Mucosa of descending colon (tissue), 3 donors: Measurements from ENCODE around the gene ATP13A3. TPM values are rescaled to one million over a fixed set of nuclear protein-coding genes. Genes with fewer than 3 reads are reported as not detected.

ENCODE experiments used
- ATAC-seq: fragments of 200-7000 bp; cut with Tn5 transposase; one replicate; pipeline ENCODE4 v1.9.1; 2020; ENCODE audit warnings: mild to moderate bottlenecking, moderate library complexity
- DNase-seq, 3 donors: peaks; one replicate each; pipeline ENCODE4 v3.0.0-alpha.2; 2020
- H3K36me3 ChIP-seq: fragments of 200-600 bp; one replicate; pipeline ENCODE4 v1.8.0; 2021; ENCODE audit warnings: low read depth, mild to moderate bottlenecking
- H3K4me1 ChIP-seq: fragments of 200-600 bp; one replicate; pipeline ENCODE4 v1.8.0; 2021; ENCODE audit warnings: low read depth, mild to moderate bottlenecking
- H3K4me3 ChIP-seq: fragments of 200-600 bp; one replicate; pipeline ENCODE4 v1.8.0; 2021; ENCODE audit warnings: mild to moderate bottlenecking
- H3K9me3 ChIP-seq: fragments of 200-600 bp; one replicate; pipeline ENCODE4 v1.8.0; 2021; ENCODE audit warnings: mild to moderate bottlenecking
- CTCF ChIP-seq: fragments of 200-600 bp; IDR thresholded peaks from one replicate; pipeline ENCODE4 v1.8.0; 2022; ENCODE audit warnings: antibody characterized with exemption, mild to moderate bottlenecking
- intact Hi-C, 2 donors: fragments of 100-400 bp; cut with DNase I in 1 of 2; cut with micrococcal nuclease in 1 of 2; formaldehyde crosslinking; loops; one replicate each; pipeline versions ENCODE4 v1.11.0 to v1.11.1; 2022; cut with DNase I, micrococcal nuclease
- total RNA-seq, 3 donors: library from RNA; stranded (reverse); fragmentation: NEBNext Ultra II Directional in 2 of 3; extraction: Animal tissue kit (Norgen Biotek cat#: 25700) in 2 of 3; gene quantifications; one replicate each; pipeline versions ENCODE4 v1.2.1 to v1.2.4, GENCODE V29; 2021 to 2023
- donor health status: DM: no; HTN: no; CAD: no; lungs with moderate emphysema.
- donor health status: DM: no; HTN: no; CAD: no.
- donor health status: DM: no; HTN: yes; CAD: no.

The ATP13A3 gene
- total RNA-seq, 3 donors from 2014 or later = 76.2 to 96.1 (median 83.9) TPM

GRCh38 chr3:194488055-194488742, 1.4 kb upstream of the ATP13A3 start:
- H3K4me3 ChIP-seq = no peak overlapping the region
- H3K4me1 ChIP-seq = peaks cover 15% of the 10 kb centered on the region
- TF ChIP-seq CTCF = no peak
- DNase-seq (no peak), ATAC-seq (no peak)
- H3K36me3 ChIP-seq = no peaks in the 10 kb centered on the region
- intact Hi-C loops = loop anchor here in 1 of 2 donors (5.0 kb wide), 1 partner anchor 99 kb away; no protein-coding TSS in a partner anchor
- no peaks in the 10 kb centered on the region for H3K9me3 ChIP-seq

GRCh38 chr3:194487289-194488054, 670 bp upstream of the ATP13A3 start:
- ATAC-seq = peak; percentile 34
- TF ChIP-seq CTCF = no peak
- intact Hi-C loops = loop anchor here in 1 of 2 donors (5.0 kb wide), 1 partner anchor 100 kb away; no protein-coding TSS in a partner anchor

GRCh38 chr3:194485881-194486539, 792 bp downstream of the ATP13A3 start:
- no peaks in the 10 kb centered on the region for H3K9me3 ChIP-seq
- peak; percentile 49 to 77 (median 72) for DNase-seq
- ATAC-seq = peak; percentile 20
- peaks cover 21% of the 10 kb centered on the region for H3K4me1 ChIP-seq
- intact Hi-C loops = loop anchor here in 1 of 2 donors (5.0 kb wide), 1 partner anchor 101 kb away; no protein-coding TSS in a partner anchor
- no peaks in the 10 kb centered on the region for H3K36me3 ChIP-seq
- no peak for TF ChIP-seq CTCF
- H3K4me3 ChIP-seq = peak overlapping the region; percentile 56

More at GRCh38 chr3:194487289-194488054, 670 bp upstream of the ATP13A3 start:
- DNase-seq = peak; percentile 58 to 75 (median 69)
- Histone ChIP-seq H3K4me3 (no peak overlapping the region), H3K9me3 (no peaks in the 10 kb centered on the region), H3K4me1 (peaks cover 18% of the 10 kb centered on the region), H3K36me3 (no peaks in the 10 kb centered on the region)

- no peak for ATAC-seq
- H3K4me3 ChIP-seq = no peak overlapping the region
- H3K36me3 ChIP-seq = no peaks in the 10 kb centered on the region
- TF ChIP-seq CTCF = no peak
- peaks cover 21% of the 10 kb centered on the region for H3K4me1 ChIP-seq
- DNase-seq = no peak
- H3K9me3 ChIP-seq = no peaks in the 10 kb centered on the region
- intact Hi-C loops = loop anchor here in 1 of 2 donors (5.0 kb wide), 1 partner anchor 102 kb away; no protein-coding TSS in a partner anchor
Observed at GRCh38 chr3:194485468-194485880, 1.3 kb downstream of the ATP13A3 start.

- Histone ChIP-seq H3K4me3 (no peak overlapping the region), H3K36me3 (no peaks in the 10 kb centered on the region), H3K9me3 (no peaks in the 10 kb centered on the region), H3K4me1 (peaks cover 21% of the 10 kb centered on the region)
- intact Hi-C loops = loop anchor here in 1 of 2 donors (5.0 kb wide), 1 partner anchor 103 kb away; no protein-coding TSS in a partner anchor
- TF ChIP-seq CTCF = no peak
- ATAC-seq (no peak), DNase-seq (no peak)
Observed at GRCh38 chr3:194484614-194485013, 2.2 kb downstream of the ATP13A3 start.
